Lung (tissue), 12 donors: ENCODE data around the gene UBE2I. TPM values are rescaled to one million over a fixed set of nuclear protein-coding genes. Genes with fewer than 3 reads are reported as not detected.

ENCODE experiments used
- ATAC-seq: fragments of 200-7000 bp; cut with Tn5 transposase; one replicate; pipeline ENCODE4 v1.9.1; 2020; ENCODE audit warnings: moderate number of reproducible peaks; ENCODE audit not compliant: insufficient read depth, low FRiP score
- DNase-seq, 3 donors: peaks; one replicate each; pipeline ENCODE4 v3.0.0-alpha.2; 2013 to 2017
- H3K27ac ChIP-seq, 2 donors: one replicate each; pipeline ENCODE4 v1.5.1; 2013; ENCODE audit warnings: mild to moderate bottlenecking in 2 of 2, moderate library complexity in 2 of 2, control low read depth in 1 of 2, inconsistent platforms in 1 of 2, low read depth in 1 of 2, low read length in 1 of 2
- H3K27me3 ChIP-seq, 3 donors: one replicate each; pipeline ENCODE4 v1.5.1; 2013; ENCODE audit warnings: low read length in 2 of 3; ENCODE audit not compliant: control insufficient read depth in 3 of 3, insufficient read depth in 3 of 3
- H3K36me3 ChIP-seq, 4 donors: one replicate each; pipeline ENCODE4 v1.5.1; 2013; ENCODE audit warnings: low read length in 4 of 4, mild to moderate bottlenecking in 1 of 4, moderate library complexity in 1 of 4; ENCODE audit not compliant: control insufficient read depth in 4 of 4, insufficient read depth in 4 of 4
- H3K4me1 ChIP-seq, 5 donors: one replicate each; pipeline ENCODE4 v1.5.1; 2013; ENCODE audit warnings: low read length in 5 of 5, mild to moderate bottlenecking in 2 of 5, moderate library complexity in 1 of 5; ENCODE audit not compliant: control insufficient read depth in 5 of 5, insufficient read depth in 5 of 5
- H3K4me3 ChIP-seq: one replicate; pipeline ENCODE4 v1.5.1; 2013; ENCODE audit warnings: mild to moderate bottlenecking, control low read depth, moderate library complexity
- H3K9ac ChIP-seq, 2 donors: one replicate each; pipeline ENCODE4 v1.5.1; 2013; ENCODE audit warnings: low read length in 2 of 2, control low read depth in 1 of 2; ENCODE audit not compliant: insufficient read depth in 1 of 2
- H3K9me3 ChIP-seq, 4 donors: one replicate each; pipeline ENCODE4 v1.5.1; 2013; ENCODE audit warnings: low read length in 3 of 4, mild to moderate bottlenecking in 1 of 4, moderate library complexity in 1 of 4; ENCODE audit not compliant: control insufficient read depth in 4 of 4, insufficient read depth in 3 of 4
- WGBS, 2 donors: extraction: QIAGEN DNeasy Blood & Tissue Kit; methylation state at CpG; one replicate each; pipeline ENCODE4 v1.1.7; 2013; 5-methylcytosine and 5-hydroxymethylcytosine counted together
- polyA plus RNA-seq, 2 donors: library from polyadenylated mRNA; stranded (reverse); fragments of 200-250 nt; gene quantifications; one replicate each; pipeline ENCODE4 v1.2.1, GENCODE V29; 2013
- total RNA-seq, 2 donors: library from RNA; depleted of rRNA in 1 of 2; stranded (reverse); fragments of >200 nt in 1 of 2; gene quantifications; one replicate each; pipeline ENCODE4 v1.2.1, GENCODE V29; 2014 to 2021
- TF ChIP-seq, protein P1 (sequence below): IDR thresholded peaks from 2 replicates; pipeline ENCODE4 v1.5.1; 2012; ENCODE audit warnings: mild to moderate bottlenecking; ENCODE audit errors: control extremely low read depth, extremely low read depth
- donor health status: control.
- donor health status: control.
- donor health status: Bipolar disorder and iron deficiency.
- donor health status: healthy.
- donor health status: DM: yes; HTN: yes; CAD: no.

Gene UBE2I
- total and polyA plus RNA-seq, 4 donors, result 63.9 to 96.8 (median 81.5) TPM

DNA sequence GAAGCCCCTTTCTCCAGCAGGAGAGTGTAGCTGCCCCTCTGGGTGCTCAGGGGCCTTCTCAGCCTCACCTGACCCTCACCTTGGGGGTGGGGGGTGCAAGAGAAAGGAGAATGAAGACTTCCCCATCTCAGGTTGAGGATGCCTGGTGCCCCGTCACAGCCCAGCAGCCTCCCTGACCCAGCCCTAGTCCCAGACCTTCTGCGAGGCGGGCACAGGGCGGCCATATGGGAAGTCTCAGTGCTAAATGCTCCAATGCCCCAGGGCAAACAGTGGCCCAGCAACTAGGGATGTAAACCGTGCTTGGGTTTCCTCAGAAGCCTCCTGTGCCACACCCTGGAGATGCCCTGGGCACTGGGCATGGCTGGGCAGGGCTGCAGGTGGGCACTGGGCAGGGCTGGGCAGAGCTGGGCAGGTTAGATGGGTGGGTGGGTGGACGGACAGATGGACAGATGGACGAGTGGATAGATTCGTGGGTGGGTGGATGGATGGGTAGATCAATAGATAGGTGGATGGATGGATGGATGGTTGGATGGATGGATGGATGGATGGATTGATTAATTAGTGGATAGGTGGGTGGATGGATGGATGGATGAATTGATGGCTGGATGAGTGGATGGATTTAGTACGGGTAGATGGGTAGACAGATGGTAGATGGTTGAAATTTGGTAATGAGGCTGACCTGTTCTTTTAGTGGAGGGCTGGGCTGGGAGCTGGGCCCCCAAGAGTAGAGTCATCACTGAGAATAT, 36.8 kb upstream of the UBE2I start:
- peaks cover 0 to 3% (median 0%) of the 10 kb centered on the region in 4 donors for H3K9me3 ChIP-seq
- H3K9ac ChIP-seq, result no peak overlapping the region
- H3K27ac ChIP-seq, result no peak overlapping the region
- no peak for ATAC-seq
- H3K27me3 ChIP-seq, result no peaks in the 10 kb centered on the region
- H3K36me3 ChIP-seq, result no peaks in the 10 kb centered on the region
- DNase-seq, result no peak
- H3K4me1 ChIP-seq, result peaks cover 0 to 11% (median 4%) of the 10 kb centered on the region in 5 donors
- no peak overlapping the region for H3K4me3 ChIP-seq
- WGBS, 2 donors, result 72 to 85% methylated on average over 9 of the region's 9 CpGs
- TF ChIP-seq, protein P1, sequence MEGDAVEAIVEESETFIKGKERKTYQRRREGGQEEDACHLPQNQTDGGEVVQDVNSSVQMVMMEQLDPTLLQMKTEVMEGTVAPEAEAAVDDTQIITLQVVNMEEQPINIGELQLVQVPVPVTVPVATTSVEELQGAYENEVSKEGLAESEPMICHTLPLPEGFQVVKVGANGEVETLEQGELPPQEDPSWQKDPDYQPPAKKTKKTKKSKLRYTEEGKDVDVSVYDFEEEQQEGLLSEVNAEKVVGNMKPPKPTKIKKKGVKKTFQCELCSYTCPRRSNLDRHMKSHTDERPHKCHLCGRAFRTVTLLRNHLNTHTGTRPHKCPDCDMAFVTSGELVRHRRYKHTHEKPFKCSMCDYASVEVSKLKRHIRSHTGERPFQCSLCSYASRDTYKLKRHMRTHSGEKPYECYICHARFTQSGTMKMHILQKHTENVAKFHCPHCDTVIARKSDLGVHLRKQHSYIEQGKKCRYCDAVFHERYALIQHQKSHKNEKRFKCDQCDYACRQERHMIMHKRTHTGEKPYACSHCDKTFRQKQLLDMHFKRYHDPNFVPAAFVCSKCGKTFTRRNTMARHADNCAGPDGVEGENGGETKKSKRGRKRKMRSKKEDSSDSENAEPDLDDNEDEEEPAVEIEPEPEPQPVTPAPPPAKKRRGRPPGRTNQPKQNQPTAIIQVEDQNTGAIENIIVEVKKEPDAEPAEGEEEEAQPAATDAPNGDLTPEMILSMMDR, result no peak

DNA sequence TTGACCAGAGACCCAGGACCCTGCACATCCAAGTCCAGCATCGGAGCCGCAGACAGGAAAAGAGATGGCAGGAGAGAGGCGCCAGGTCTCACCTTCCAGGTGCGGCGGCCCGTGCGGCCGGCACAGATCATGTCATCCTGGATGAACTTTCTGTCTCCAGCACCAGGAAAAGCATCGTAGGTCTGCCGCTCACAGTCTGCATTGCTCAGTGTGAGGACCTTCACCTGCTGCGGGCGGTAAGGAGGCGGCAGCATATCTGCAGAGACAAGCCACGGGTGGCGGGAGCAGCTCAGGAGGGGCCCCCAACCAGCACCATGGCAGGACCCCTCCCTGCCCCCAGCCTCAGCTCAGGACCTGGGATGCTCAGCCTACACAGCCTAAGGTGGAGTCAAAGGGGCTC, 35.6 kb upstream of the UBE2I start:
- TF ChIP-seq, protein P1, result no peak
- no peak for DNase-seq
- 93 to 96% methylated on average over 12 to 15 of the region's 15 CpGs for WGBS, 2 donors
- Histone ChIP-seq H3K4me3 (no peak overlapping the region), H3K9me3 (peaks cover 0 to 3% (median 0%) of the 10 kb centered on the region in 4 donors), H3K27me3 (peaks cover 0 to under 1% (median 0%) of the 10 kb centered on the region in 3 donors), H3K9ac (no peak overlapping the region), H3K27ac (no peak overlapping the region), H3K4me1 (peaks cover 0 to 14% (median 4%) of the 10 kb centered on the region in 5 donors), H3K36me3 (no peaks in the 10 kb centered on the region)
- no peak for ATAC-seq

GRCh38 chr16:1274767-1275166, 34.7 kb upstream of the UBE2I start:
- no peak for ATAC-seq
- DNase-seq, result no peak
- 91 to 95% methylated on average over 7 of the region's 7 CpGs for WGBS, 2 donors
- H3K36me3 ChIP-seq, result no peaks in the 10 kb centered on the region
- no peak overlapping the region for H3K4me3 ChIP-seq
- peaks cover 0 to 3% (median 0%) of the 10 kb centered on the region in 4 donors for H3K9me3 ChIP-seq
- TF ChIP-seq, protein P1, result no peak
- H3K27ac ChIP-seq, result no peak overlapping the region
- H3K27me3 ChIP-seq, result peaks cover 0 to 3% (median 0%) of the 10 kb centered on the region in 3 donors
- H3K9ac ChIP-seq, result no peak overlapping the region
- H3K4me1 ChIP-seq, result peaks cover 0 to 14% (median 4%) of the 10 kb centered on the region in 5 donors
